Right lobe of liver (tissue), 4 donors: Measurements from ENCODE around the gene USP37.

ENCODE experiments used
- CTCF ChIP-seq, 4 donors: fragments of 200-600 bp in 3 of 4; fragments of 450-650 bp in 1 of 4; IDR thresholded peaks; one replicate each; pipeline versions ENCODE4 v1.5.1 to v1.8.0; 2016 to 2022; ENCODE audit warnings: antibody characterized with exemption in 4 of 4, mild to moderate bottlenecking in 2 of 4
- POLR2A ChIP-seq: fragments of 450-650 bp; IDR thresholded peaks from one replicate; pipeline ENCODE4 v1.6.1; 2017; ENCODE audit warnings: antibody characterized with exemption, mild to moderate bottlenecking
- donor health status: DM: no; HTN: no; CAD: no.
- donor health status: DM: no; HTN: no; CAD: no.
- donor health status: DM: no; HTN: yes; CAD: no.

DNA sequence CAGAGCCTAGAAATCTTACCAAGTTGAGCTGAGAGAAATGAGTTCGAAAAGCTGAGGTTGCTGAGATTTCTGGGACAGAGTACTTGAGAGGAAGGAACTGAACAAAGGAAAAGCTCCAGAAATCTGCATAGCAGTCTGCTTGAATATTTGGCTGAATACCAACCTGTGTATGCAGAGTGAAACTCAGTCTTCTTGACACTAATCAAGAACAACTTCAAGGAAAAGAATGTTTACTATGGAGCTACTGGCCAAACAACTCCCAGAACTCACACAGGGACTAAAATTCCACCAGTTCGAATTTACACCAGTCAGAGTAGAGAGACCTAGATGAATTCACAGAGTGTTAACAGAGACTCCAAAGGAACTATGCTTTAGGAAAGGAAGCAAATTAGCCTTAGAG is 66.5 kb downstream of the USP37 start:
- TF ChIP-seq CTCF (IDR thresholded peaks at IDR 0.05) (no peak), POLR2A (no peak)
